GM18511 (cell line): ENCODE data around the gene SPATA31C2.
"Not testable (repeated sequence)": the region's sequence is repeated elsewhere in the genome, so short reads cannot be mapped to it uniquely, and the experiment has no call there.

Source experiments
- ATAC-seq: cut with Tn5 transposase; IDR thresholded peaks from one replicate; pipeline ENCODE4 v1.9.1; 2021; ENCODE audit warnings: mild to moderate bottlenecking, moderate library complexity; ENCODE audit not compliant: unreplicated experiment

The SPATA31C2 gene

GRCh38 chr9:88127700-88128300 lies 10.5 kb downstream of the SPATA31C2 start:
- ATAC-seq: not testable (repeated sequence)

- ATAC-seq: not testable (repeated sequence)
Observed at GRCh38 chr9:88123413-88123812, 14.9 kb downstream of the SPATA31C2 start.

- not testable (repeated sequence) for ATAC-seq
Observed at GRCh38 chr9:88118121-88118520, 20.2 kb downstream of the SPATA31C2 start.

GRCh38 chr9:88114968-88115612 lies 23.2 kb downstream of the SPATA31C2 start:
- not testable (repeated sequence) for ATAC-seq

GRCh38 chr9:88114283-88114967 lies 23.9 kb downstream of the SPATA31C2 start:
- ATAC-seq: not testable (repeated sequence)

- not testable (repeated sequence) for ATAC-seq
Observed at GRCh38 chr9:88113156-88114130, 24.8 kb downstream of the SPATA31C2 start.

GRCh38 chr9:88110026-88110425 lies 28.2 kb downstream of the SPATA31C2 start:
- no peak for ATAC-seq

GRCh38 chr9:88108779-88109178 lies 29.5 kb downstream of the SPATA31C2 start:
- ATAC-seq: no peak

- ATAC-seq: no peak
Observed at GRCh38 chr9:88106492-88106891, 31.8 kb downstream of the SPATA31C2 start.

- ATAC-seq: no peak
Observed at GRCh38 chr9:88092797-88093331, 45.4 kb downstream of the SPATA31C2 start.

- ATAC-seq: no peak
Observed at GRCh38 chr9:88090151-88090581, 48.1 kb downstream of the SPATA31C2 start.

- no peak for ATAC-seq
Observed at GRCh38 chr9:88087906-88088305, 50.4 kb downstream of the SPATA31C2 start.

GRCh38 chr9:88085476-88085875 lies 52.8 kb downstream of the SPATA31C2 start:
- ATAC-seq: no peak

- no peak for ATAC-seq
Observed at GRCh38 chr9:88084357-88085183, 53.7 kb downstream of the SPATA31C2 start.
